ENCODE measurements around the gene RICTOR.
"Not testable (repeated sequence)": the region's sequence is repeated elsewhere in the genome, so short reads cannot be mapped to it uniquely, and the experiment has no call there.

Gene RICTOR

DNA sequence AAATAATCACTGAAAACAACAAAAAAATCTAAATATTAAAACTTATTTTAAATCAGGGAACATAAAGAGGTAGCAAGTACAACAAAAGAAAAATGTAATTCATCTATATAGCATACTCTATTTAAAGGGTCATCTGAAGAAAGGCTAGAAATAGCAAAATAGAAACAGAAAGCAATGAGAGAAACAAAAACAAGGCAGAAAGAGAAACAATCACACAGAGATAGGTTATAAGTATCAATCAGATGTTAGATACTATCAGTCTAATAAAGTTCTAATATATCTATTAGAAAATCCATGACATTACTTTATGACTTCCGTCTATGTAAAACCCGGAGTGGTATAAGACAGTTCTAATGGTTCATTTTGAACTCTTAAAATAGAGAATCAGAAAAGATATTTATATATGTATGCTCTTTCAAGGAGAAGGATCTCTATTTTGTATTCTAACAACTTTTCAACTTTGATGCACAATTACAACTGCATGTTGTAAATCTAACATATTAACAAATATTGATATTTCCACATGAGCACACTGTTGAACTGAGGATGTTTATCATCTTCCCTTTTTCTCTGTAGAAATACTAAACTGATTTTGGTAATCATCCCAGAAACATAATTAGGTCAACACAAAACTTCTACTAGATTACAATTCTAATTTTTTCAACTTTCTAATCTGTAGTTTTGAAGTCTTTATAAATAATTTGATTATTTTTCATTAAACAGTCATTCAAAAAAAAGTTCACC is 15.8 kb downstream of the RICTOR start:
- no peak for DNase-seq (ENCODE audit: low read depth in 3 of 3)

DNA sequence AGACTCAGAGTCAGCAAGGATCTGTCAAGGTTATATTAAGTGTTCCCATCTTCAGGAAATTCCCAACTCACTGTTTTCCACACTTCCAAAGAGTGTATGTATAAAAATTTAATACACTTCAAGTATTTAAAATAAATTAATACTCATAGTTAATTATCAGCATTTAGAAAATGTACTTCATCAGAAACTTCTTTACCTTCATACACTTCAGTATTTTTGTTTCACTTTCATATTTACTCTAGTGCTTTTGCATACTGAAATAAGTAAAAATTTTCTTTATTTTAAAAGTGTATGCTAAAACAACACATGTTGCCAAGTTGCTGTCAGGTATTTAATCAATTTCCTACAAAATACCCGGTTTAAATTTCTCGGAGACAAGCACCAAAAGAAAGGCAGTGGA is 16.5 kb downstream of the RICTOR start:
- DNase-seq (ENCODE audit: low read depth in 3 of 3): no peak

GRCh38 chr5:39055768-39056398 is 18.3 kb downstream of the RICTOR start:
- no peak for DNase-seq (ENCODE audit: low read depth in 3 of 3)

- no peak for DNase-seq (ENCODE audit: low read depth in 3 of 3)
These were observed 19.0 kb downstream of the RICTOR start for GRCh38 chr5:39055027-39055767.

DNA sequence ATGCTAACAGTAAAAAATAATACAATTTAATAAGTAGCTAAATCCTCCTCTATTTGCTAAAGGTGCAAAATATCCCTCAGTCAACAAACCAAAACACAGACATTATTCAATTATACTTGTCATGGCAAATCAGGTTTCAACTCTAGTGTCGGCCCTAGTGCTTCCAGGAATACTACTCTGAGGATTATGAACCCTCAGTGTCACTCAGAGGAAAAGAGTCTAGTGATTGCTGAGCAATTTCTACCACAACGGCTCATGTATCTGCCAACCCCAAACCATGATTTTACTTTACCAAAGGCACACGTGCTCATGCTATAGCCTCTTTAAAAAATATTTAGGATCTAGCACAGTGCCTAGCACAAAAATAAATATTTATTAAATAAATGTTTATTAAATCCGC is 21.0 kb downstream of the RICTOR start:
- no peak for DNase-seq (ENCODE audit: low read depth in 3 of 3)

DNA sequence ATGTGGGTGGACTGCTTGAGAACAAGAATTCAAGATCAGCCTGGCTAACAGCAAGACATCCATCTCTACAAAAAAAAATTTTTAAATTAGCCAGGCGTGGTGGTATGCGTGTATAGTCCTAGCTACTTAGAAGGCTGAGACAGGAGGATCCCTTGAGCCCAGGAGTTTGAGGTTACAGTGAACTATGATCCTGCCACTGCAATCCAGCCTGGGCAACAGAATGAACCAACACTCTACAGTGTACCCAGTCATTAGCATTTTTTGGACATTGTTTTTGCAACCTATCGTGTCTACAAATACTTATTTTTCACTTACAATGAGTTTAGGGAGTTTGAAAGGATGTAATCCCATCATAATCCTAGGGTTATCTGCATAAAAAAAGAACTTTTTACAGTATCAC is 22.1 kb downstream of the RICTOR start:
- DNase-seq (ENCODE audit: low read depth in 3 of 3): no peak

GRCh38 chr5:39049315-39049714 is 24.9 kb downstream of the RICTOR start:
- DNase-seq (ENCODE audit: low read depth in 3 of 3): no peak

DNA sequence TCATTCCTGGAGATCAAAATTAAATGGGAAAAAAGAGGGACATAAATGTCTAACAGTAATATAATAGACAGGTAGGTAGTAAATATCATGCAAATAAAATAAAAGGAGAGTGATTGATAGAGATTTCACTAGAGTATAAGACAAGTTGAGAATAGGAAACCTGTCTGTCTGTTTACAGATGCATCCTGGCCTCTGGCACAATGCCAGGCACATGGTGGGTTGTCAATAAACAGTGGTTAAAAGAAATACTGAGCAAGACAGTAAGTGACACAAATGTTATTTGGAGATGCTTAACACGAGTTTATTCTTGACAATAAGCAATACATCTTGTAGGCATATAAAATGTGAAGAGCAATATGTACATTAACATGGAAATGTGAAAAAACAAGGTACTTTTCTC is 33.3 kb downstream of the RICTOR start:
- DNase-seq (ENCODE audit: low read depth in 3 of 3): no peak

GRCh38 chr5:39034493-39034892 is 39.7 kb downstream of the RICTOR start:
- DNase-seq (ENCODE audit: low read depth in 3 of 3): not testable (repeated sequence)

- DNase-seq (ENCODE audit: low read depth in 3 of 3): no peak
These were observed 43.2 kb downstream of the RICTOR start for GRCh38 chr5:39031041-39031440.

GRCh38 chr5:39025456-39025855 is 48.7 kb downstream of the RICTOR start:
- no peak for DNase-seq (ENCODE audit: low read depth in 3 of 3)

GRCh38 chr5:39024884-39025283 is 49.3 kb downstream of the RICTOR start:
- no peak for DNase-seq (ENCODE audit: low read depth in 3 of 3)

DNA sequence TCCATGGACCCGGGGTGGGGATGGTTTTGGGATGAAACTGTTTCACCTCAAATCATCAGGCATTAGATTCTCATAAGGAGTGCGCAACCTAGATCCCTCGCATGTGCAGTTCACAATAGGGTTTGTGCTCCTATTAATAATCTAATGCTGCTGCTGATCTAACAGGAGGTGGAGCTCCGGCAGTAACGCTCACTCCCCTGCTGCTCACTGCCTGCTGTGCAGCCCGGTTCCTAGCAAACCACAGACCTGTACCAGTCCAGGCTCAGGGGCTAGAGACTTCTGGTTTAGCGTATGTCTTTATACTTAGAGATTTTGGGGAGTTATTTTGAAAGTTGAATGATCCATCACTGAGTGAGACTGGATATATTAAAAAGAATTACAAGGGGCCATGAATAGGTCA is 50.2 kb downstream of the RICTOR start:
- DNase-seq (ENCODE audit: low read depth in 3 of 3): no peak

DNA sequence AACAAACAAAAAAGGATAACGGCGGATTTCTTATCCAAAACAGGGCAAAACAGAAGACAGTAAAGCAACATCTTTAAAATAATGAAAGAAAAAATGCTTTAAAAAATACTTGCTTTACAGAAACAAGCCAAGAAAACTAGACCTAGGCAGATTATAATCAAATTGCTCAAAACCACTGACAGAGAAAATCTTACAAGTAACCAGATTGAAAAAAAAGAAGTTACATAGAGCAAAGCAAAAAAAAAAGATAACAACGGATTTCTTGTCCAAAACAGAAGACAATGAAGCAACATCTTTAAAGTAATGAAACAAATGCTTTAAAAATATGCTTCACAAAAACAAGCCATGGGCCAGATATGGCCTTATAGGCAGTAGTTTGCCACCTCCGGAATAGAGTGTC is 51.1 kb downstream of the RICTOR start:
- DNase-seq (ENCODE audit: low read depth in 3 of 3): no peak

- DNase-seq (ENCODE audit: low read depth in 3 of 3): no peak
These were observed 52.0 kb downstream of the RICTOR start for GRCh38 chr5:39022151-39022550.

DNA sequence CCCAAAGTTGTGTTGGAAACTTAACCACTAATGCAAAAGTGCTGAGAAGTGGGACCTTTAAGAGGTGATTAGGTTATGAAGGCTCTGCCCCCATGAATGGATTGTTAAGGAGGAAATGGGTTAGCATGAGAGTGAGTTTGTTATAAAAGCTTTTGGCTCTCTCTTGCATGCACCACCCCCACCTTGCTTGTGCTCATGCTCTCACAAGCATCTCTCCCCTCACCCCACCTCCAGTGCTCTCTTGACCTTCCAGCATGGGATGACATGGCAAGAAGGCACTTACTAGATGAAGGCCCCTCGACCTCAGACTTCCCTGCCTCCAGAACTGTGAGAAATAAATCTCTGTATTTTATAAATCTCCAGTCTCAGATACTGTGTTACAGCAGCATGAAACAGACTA is 52.8 kb downstream of the RICTOR start:
- DNase-seq (ENCODE audit: low read depth in 3 of 3): no peak

DNA sequence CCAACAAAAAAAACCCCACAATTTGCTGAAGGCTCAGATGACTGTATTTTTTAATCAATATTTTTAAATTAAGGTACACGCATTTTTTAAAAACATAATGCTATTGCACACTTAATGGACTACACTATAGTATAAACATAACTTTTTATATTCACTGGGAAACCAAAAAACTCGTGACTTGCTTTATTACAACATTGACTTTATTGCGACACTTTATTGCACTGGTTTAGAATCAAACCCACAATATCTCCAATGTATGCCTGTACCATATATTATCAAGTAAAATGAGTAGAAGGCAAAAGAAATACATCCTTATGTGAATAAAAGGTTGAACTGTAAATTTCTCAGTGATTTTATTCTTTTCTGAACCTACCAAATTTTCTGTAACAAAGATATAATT is 53.7 kb downstream of the RICTOR start:
- no peak for DNase-seq (ENCODE audit: low read depth in 3 of 3)

DNA sequence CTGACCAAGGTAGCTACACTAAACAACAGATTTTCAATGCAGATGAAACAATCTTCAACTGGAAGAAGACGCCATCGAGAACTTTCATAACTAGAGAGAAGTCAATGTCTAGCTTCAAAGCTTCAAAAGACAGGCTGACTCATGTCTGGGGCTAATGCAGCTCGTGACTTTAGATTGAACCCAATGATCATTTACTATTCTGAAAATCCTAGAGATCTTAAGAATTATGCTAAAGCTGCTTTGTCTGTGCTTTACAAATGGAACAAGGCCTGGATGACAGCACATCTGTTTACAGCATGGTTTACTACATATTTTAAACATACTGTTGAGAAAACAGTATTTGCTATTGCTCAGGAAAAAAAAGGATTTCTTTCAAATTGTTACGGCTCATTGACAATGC is 54.9 kb downstream of the RICTOR start:
- no peak for DNase-seq (ENCODE audit: low read depth in 3 of 3)

GRCh38 chr5:39017504-39017903 is 56.7 kb downstream of the RICTOR start:
- no peak for DNase-seq (ENCODE audit: low read depth in 3 of 3)

GRCh38 chr5:39016587-39017275 is 57.5 kb downstream of the RICTOR start:
- no peak for DNase-seq (ENCODE audit: low read depth in 3 of 3)

GRCh38 chr5:39015743-39016586 is 58.2 kb downstream of the RICTOR start:
- no peak for DNase-seq (ENCODE audit: low read depth in 3 of 3)
